HFF-Myc (cell line): ENCODE measurements around the gene GJA9.
"Not testable (repeated sequence)": the region's sequence is repeated elsewhere in the genome, so short reads cannot be mapped to it uniquely, and the experiment has no call there.

Experiments used
- DNase-seq: peaks from one replicate; pipeline ENCODE4 v3.0.0-alpha.2; 2011; ENCODE audit warnings: low read depth; ENCODE audit errors: extremely low read depth
- H3K4me3 ChIP-seq: replicated peaks from 2 replicates; pipeline ENCODE4 v1.5.1; 2011; ENCODE audit warnings: low read depth, mild to moderate bottlenecking, control low read depth, low read length
- TF ChIP-seq, protein P1 (sequence below): IDR thresholded peaks from 2 replicates; pipeline ENCODE4 v1.5.1; 2012; ENCODE audit warnings: mild to moderate bottlenecking, low read depth, low read length, control low read depth; ENCODE audit errors: missing control alignments

The GJA9 gene

DNA sequence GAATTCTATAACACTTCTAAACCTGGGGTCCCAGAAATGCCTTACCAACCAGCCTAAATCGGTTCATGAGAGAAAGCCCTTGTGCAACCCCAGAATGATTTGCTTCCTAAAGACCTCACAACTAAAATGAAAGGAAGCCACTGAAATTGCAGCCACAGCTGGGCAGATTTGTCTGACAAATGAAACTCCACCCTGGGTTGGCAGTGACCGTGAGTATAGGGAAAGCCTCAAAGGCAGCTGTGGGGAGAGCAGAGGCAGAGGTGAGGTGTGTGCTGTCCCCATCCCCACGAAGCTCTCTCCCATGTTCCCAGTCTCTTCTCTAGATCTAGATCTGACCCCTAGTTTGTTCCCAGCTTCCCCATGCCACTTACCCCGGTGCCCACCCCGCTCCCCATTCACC lies 37.2 kb upstream of the GJA9 start:
- DNase-seq: no peak
- TF ChIP-seq, protein P1, sequence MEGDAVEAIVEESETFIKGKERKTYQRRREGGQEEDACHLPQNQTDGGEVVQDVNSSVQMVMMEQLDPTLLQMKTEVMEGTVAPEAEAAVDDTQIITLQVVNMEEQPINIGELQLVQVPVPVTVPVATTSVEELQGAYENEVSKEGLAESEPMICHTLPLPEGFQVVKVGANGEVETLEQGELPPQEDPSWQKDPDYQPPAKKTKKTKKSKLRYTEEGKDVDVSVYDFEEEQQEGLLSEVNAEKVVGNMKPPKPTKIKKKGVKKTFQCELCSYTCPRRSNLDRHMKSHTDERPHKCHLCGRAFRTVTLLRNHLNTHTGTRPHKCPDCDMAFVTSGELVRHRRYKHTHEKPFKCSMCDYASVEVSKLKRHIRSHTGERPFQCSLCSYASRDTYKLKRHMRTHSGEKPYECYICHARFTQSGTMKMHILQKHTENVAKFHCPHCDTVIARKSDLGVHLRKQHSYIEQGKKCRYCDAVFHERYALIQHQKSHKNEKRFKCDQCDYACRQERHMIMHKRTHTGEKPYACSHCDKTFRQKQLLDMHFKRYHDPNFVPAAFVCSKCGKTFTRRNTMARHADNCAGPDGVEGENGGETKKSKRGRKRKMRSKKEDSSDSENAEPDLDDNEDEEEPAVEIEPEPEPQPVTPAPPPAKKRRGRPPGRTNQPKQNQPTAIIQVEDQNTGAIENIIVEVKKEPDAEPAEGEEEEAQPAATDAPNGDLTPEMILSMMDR: no peak
- H3K4me3 ChIP-seq: no peak overlapping the region

DNA sequence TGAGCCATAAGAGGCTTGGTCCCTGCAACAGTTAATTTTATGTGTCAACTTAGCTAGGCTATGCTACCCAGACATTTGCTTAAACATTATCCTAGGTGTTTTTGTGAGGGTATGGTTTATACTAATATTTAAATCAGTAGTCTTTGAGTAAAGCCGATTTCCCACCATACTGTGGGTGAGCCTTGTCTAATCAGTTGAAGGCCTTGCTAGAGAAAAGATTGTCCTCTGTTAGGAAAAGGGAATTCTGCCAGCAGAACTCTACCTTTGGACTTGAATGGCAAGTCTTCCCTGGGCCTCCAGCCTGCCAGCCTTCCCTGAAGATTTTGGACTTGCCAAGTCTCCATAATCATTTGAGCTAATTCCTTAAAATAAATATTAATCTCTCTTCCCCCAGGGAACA lies 36.4 kb upstream of the GJA9 start:
- no peak for DNase-seq
- H3K4me3 ChIP-seq: no peak overlapping the region
- TF ChIP-seq, protein P1: no peak

DNA sequence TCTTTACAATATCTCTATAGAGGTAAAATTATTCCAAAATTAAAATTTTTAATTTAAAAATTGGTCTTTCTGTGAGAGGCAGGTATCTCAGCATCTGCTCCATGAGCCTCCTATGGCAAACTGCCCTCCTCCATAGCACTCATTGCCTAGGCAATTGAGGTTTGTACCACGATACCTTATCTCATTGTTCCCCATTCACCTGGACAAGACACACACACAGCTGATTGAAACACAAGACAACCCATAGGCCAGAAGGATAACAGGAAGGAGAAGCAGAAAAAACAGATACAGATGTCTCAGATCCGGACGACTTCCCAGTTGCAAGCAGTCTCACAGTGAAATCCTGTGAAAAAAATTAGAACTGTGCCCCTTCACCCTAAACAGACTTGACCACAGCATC lies 36.0 kb upstream of the GJA9 start:
- no peak for DNase-seq
- TF ChIP-seq, protein P1: no peak
- no peak overlapping the region for H3K4me3 ChIP-seq

DNA sequence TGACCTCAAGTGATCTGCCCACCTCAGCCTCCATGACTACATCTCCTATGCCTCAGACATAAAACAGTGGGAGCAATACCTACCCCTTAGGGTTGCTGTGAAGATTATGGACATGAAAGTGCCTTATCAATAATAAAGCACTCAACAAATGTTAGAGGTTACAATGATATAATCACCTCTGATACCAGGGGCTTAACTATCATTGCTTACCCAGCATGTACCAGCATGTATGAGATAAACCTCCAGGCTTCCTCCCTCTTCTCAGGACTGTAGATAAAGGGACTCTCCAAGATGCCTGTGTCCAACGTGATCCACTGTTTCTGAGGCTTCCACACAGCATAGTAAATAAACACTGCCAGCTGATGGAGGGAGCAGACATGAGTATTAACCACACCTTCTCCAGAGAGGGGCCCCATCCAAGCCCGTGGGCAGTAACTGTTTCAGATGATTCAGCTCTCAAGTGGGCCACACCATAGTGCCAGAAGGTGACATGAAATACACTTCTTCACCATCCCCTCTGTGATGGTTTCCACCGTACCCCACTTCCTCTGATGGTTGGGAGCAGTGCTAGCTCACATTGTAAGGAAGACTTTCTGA lies 34.1 kb upstream of the GJA9 start:
- no peak overlapping the region for H3K4me3 ChIP-seq
- TF ChIP-seq, protein P1: no peak
- DNase-seq: no peak

DNA sequence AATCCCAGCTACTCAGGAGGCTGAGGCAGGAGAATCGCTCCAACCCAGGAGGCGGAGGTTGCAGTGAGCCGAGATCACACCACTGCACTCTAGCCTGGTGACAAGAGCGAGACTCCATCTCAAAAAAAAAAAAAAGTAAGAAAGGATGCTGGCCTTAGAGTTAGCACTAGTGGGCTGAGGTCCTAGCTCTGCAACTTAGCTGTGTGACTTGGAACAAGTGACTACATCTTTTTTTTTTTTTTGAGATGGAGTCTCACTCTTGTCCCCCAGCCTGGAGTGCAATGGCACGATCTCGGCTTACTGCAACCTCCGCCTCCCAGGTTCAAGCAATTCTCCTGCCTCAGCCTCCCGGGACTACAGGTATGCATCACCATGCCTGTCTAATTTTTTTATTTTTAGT lies 33.5 kb upstream of the GJA9 start:
- H3K4me3 ChIP-seq, DNase-seq: not testable (repeated sequence)

DNA sequence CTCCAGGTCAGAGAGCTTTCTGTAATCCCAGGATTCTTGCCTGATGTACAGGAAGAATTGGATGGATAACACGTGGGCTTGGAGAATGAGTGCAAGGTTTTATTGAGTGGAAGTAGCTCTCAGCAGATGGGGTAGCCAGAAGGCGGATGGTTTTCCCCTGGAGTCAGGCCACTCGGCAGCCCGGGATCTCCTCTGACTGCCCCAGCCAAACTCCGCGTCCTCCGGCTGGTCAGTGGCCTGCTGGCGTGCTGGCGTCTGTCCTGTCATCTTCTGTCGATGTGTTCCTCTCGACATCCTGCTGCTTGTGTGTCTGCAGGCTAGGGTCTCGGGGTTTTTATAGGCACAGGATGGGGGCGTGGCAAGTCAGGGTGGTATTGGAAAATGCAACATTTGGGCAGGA lies 27.4 kb upstream of the GJA9 start:
- no peak for DNase-seq
- H3K4me3 ChIP-seq: no peak overlapping the region
- TF ChIP-seq, protein P1: no peak

DNA sequence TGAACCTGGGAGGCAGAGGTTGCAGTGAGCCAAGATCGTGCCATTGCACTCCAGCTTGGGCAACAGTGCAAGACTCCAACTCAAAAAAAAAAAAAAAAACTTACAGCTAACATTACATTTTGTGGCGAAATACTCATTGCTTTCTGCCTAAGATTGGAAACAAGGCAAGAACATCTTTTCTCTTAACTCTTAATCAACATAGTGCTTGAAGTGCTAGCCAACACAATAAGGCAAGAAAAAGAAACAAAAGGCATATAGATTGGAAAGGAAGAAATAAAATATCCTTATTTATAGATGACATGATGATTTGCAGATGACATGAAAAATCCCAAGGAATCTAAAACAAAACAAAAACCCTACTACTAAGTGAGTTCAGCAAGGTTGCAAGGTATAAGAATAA lies 24.6 kb upstream of the GJA9 start:
- DNase-seq: no peak
- no peak overlapping the region for H3K4me3 ChIP-seq
- TF ChIP-seq, protein P1: no peak
